H54 (cell line): ENCODE results near the gene MED8.
"Not testable (repeated sequence)": the region's sequence is repeated elsewhere in the genome, so short reads cannot be mapped to it uniquely, and the experiment has no call there.

Source experiments
- DNase-seq: peaks from one replicate; pipeline ENCODE4 v3.0.0; 2011; ENCODE audit warnings: low spot score, mixed read lengths; ENCODE audit not compliant: insufficient read length
- FAIRE-seq: peaks from 3 replicates; lab custom pipeline; 2011; peaks lifted over from hg19 to GRCh38; lab: Jason Lieb, UNC
- POLR2A ChIP-seq: IDR thresholded peaks from 2 replicates; pipeline ENCODE4 v1.6.1; 2011; ENCODE audit warnings: low read depth, mild to moderate bottlenecking, low read length

Gene MED8

GRCh38 chr1:43410571-43410970 is 21.0 kb upstream of the MED8 start:
- no peak for TF ChIP-seq POLR2A
- FAIRE-seq (no peak), DNase-seq (no peak)

- DNase-seq = no peak
- no peak for FAIRE-seq
- TF ChIP-seq POLR2A = no peak
Measured at GRCh38 chr1:43405876-43406234, 16.3 kb upstream of the MED8 start.

GRCh38 chr1:43405219-43405875 is 15.7 kb upstream of the MED8 start:
- no peak for TF ChIP-seq POLR2A
- FAIRE-seq (no peak), DNase-seq (no peak)

GRCh38 chr1:43404353-43404752 is 14.8 kb upstream of the MED8 start:
- no peak for TF ChIP-seq POLR2A
- FAIRE-seq (no peak), DNase-seq (no peak)

- no peak for DNase-seq
- TF ChIP-seq POLR2A = no peak
- no peak for FAIRE-seq
Measured at GRCh38 chr1:43402089-43402865, 12.7 kb upstream of the MED8 start.

GRCh38 chr1:43400441-43400840 is 10.8 kb upstream of the MED8 start:
- DNase-seq, FAIRE-seq: not testable (repeated sequence)

- no peak for DNase-seq
- no peak for TF ChIP-seq POLR2A
- FAIRE-seq = no peak
Measured at GRCh38 chr1:43398227-43398626, 8.6 kb upstream of the MED8 start.

- FAIRE-seq (no peak), DNase-seq (no peak)
- TF ChIP-seq POLR2A = no peak
Measured at GRCh38 chr1:43396059-43396458, 6.5 kb upstream of the MED8 start.

- no peak for DNase-seq
- TF ChIP-seq POLR2A = no peak
- FAIRE-seq = no peak
Measured at GRCh38 chr1:43395523-43395922, 5.9 kb upstream of the MED8 start.

- DNase-seq (no peak), FAIRE-seq (no peak)
- no peak for TF ChIP-seq POLR2A
Measured at GRCh38 chr1:43392702-43393101, 3.1 kb upstream of the MED8 start.

GRCh38 chr1:43388613-43389012 is 987 bp downstream of the MED8 start:
- DNase-seq (no peak), FAIRE-seq (no peak)
- TF ChIP-seq POLR2A = no peak

GRCh38 chr1:43387976-43388599 is 1.5 kb downstream of the MED8 start:
- no peak for TF ChIP-seq POLR2A
- DNase-seq (no peak), FAIRE-seq (no peak)

GRCh38 chr1:43386676-43387075 is 2.9 kb downstream of the MED8 start:
- FAIRE-seq (no peak), DNase-seq (no peak)
- no peak for TF ChIP-seq POLR2A

GRCh38 chr1:43383449-43383848 is 6.2 kb downstream of the MED8 start:
- no peak for TF ChIP-seq POLR2A
- FAIRE-seq (no peak), DNase-seq (no peak)

- FAIRE-seq = no peak
- no peak for TF ChIP-seq POLR2A
- no peak for DNase-seq
Measured at GRCh38 chr1:43382027-43382779, 7.4 kb downstream of the MED8 start.
